K562 (cell line): ENCODE measurements around the gene PDE4A. TPM values are rescaled to one million over a fixed set of nuclear protein-coding genes. Genes with fewer than 3 reads are reported as not detected.

ENCODE experiments used
- ASH1L ChIP-seq: fragments of 450-650 bp; IDR thresholded peaks from 2 replicates; pipeline ENCODE4 v1.6.1; 2018; ENCODE audit warnings: borderline replicate concordance, mild to moderate bottlenecking, low read depth; ENCODE audit not compliant: partially characterized antibody
- CREB3L1 ChIP-seq: fragments of 450-650 bp; IDR thresholded peaks from 2 replicates; pipeline ENCODE4 v1.6.1; 2014; ENCODE audit warnings: low read depth, mild to moderate bottlenecking, moderate library complexity, borderline replicate concordance
- CREM ChIP-seq: IDR thresholded peaks from 2 replicates; pipeline ENCODE4 v1.6.1; 2014; ENCODE audit warnings: antibody characterized with exemption, low read depth
- ELK3 ChIP-seq: fragments of 450-650 bp; formaldehyde crosslinking; IDR thresholded peaks from 2 replicates; pipeline ENCODE4 v1.4.0; 2020; ENCODE audit warnings: mild to moderate bottlenecking
- GATAD2B ChIP-seq: fragments of 450-650 bp; IDR thresholded peaks from 2 replicates; pipeline ENCODE4 v1.6.1; 2017; ENCODE audit warnings: mild to moderate bottlenecking, borderline replicate concordance
- GTF2A2 ChIP-seq: IDR thresholded peaks from 2 replicates; pipeline ENCODE4 v1.6.1; 2016; ENCODE audit warnings: mild to moderate bottlenecking, missing genetic modification characterization, missing compliant biosample characterization
- HES1 ChIP-seq: fragments of 450-650 bp; IDR thresholded peaks from 2 replicates; pipeline ENCODE4 v1.6.1; 2016; ENCODE audit warnings: low read depth, mild to moderate bottlenecking, moderate library complexity
- LCOR ChIP-seq: sonication (generic); formaldehyde crosslinking; IDR thresholded peaks from 2 replicates; pipeline ENCODE4 v1.8.0; 2022; ENCODE audit warnings: mild to moderate bottlenecking, missing genetic modification reagents
- POLR2A ChIP-seq: fragments of 450-650 bp; conservative IDR thresholded peaks from 2 replicates; pipeline ENCODE4 v1.6.1; 2016
- POLR2H ChIP-seq: IDR thresholded peaks from 2 replicates; pipeline ENCODE4 v1.6.1; 2016; ENCODE audit warnings: missing genetic modification characterization, low read depth, mild to moderate bottlenecking, control low read depth, missing compliant biosample characterization, moderate library complexity
- TFAP4 ChIP-seq: sonication (generic); formaldehyde crosslinking; IDR thresholded peaks from 2 replicates; pipeline ENCODE4 v1.8.0; 2022; ENCODE audit warnings: missing genetic modification reagents, mild to moderate bottlenecking, moderate library complexity, borderline replicate concordance
- TGIF2 ChIP-seq: sonication (generic); formaldehyde crosslinking; IDR thresholded peaks from 2 replicates; pipeline ENCODE4 v1.8.1; 2022; ENCODE audit warnings: mild to moderate bottlenecking, missing genetic modification reagents, moderate library complexity
- ZBTB17 ChIP-seq: fragments of 450-650 bp; formaldehyde crosslinking; IDR thresholded peaks from 2 replicates; pipeline ENCODE4 v1.4.0; 2020; ENCODE audit warnings: mild to moderate bottlenecking
- ZNF449 ChIP-seq: fragments of 250-450 bp; sonication (Bioruptor Pico); IDR thresholded peaks from 2 replicates; pipeline ENCODE4 v1.8.0; 2022; ENCODE audit warnings: moderate library complexity, mild to moderate bottlenecking, inconsistent platforms
- polyA plus RNA-seq, 8 experiments: library from polyadenylated mRNA; depleted of rRNA in 4 of 8; stranded (reverse) in 5 of 8; unstranded in 3 of 8; fragments of >200 nt; fragmentation: Nextera tagmentation in 2 of 8; fragmentation: Illumina TruSeq in 1 of 8; extraction: Ambion mirVana in 2 of 8; extraction: Trizol in 1 of 8; gene quantifications; 2 replicates each; pipeline versions ENCODE4 v1.2.1 to v1.2.3, GENCODE V29; 2011 to 2014; ENCODE audit warnings: inconsistent platforms in 1 of 8, missing spikeins in 1 of 8
- total RNA-seq, 7 experiments: library from RNA; depleted of rRNA in 6 of 7; stranded (reverse); fragments of >200 nt in 6 of 7; fragmentation: Illumina TruSeq in 2 of 7; extraction: Trizol in 2 of 7; gene quantifications; 2 replicates each; pipeline versions ENCODE4 v1.2.1 to v1.2.3, GENCODE V29; 2011 to 2021; ENCODE audit warnings: low replicate concordance in 1 of 7

The PDE4A gene
- total and polyA plus RNA-seq, 9 of the 15 experiments (the other 6 are each of a cell fraction or from before 2014, with no cell fraction given) = 0.66 to 26.9 (median 4.6) TPM

- peak; percentile 40; the same call in 1 of the 2 replicates for TF ChIP-seq ZBTB17 (CRISPR knock-in tag)
- no peak for TF ChIP-seq ZNF449
- TF ChIP-seq CREM = peak; percentile 24; the same call in 1 of the 2 replicates
- TF ChIP-seq HES1 = peak; percentile 38; the same call in 1 of the 2 replicates
- peak; percentile 66; the same call in 1 of the 2 replicates for TF ChIP-seq LCOR
- 0 out of 2 replicates have a peak, but pooled peaks have one; percentile 86 for TF ChIP-seq TGIF2 (CRISPR knock-in tag)
- TF ChIP-seq ELK3 = no peak
- TF ChIP-seq TFAP4 (CRISPR knock-in tag) = peak; percentile 61
- peak; percentile 48; the same call in 1 of the 2 replicates for TF ChIP-seq CREB3L1
- TF ChIP-seq POLR2H (tag) = peak; percentile 82
- peak; percentile 37 for TF ChIP-seq ASH1L
- TF ChIP-seq POLR2A = peak; percentile 60
- peak; percentile 35; the same call in 1 of the 2 replicates for TF ChIP-seq GTF2A2
- TF ChIP-seq GATAD2B = 0 out of 2 replicates have a peak, but pooled peaks have one; percentile 6
These were observed 82.9 kb downstream of the PDE4A start, which contains the start of gene KEAP1 (continued) for GRCh38 chr19:10503002-10503789.
